ENCODE measurements around the gene NIPBL.
"Not testable (repeated sequence)": the region's sequence is repeated elsewhere in the genome, so short reads cannot be mapped to it uniquely, and the experiment has no call there.

The NIPBL gene

DNA sequence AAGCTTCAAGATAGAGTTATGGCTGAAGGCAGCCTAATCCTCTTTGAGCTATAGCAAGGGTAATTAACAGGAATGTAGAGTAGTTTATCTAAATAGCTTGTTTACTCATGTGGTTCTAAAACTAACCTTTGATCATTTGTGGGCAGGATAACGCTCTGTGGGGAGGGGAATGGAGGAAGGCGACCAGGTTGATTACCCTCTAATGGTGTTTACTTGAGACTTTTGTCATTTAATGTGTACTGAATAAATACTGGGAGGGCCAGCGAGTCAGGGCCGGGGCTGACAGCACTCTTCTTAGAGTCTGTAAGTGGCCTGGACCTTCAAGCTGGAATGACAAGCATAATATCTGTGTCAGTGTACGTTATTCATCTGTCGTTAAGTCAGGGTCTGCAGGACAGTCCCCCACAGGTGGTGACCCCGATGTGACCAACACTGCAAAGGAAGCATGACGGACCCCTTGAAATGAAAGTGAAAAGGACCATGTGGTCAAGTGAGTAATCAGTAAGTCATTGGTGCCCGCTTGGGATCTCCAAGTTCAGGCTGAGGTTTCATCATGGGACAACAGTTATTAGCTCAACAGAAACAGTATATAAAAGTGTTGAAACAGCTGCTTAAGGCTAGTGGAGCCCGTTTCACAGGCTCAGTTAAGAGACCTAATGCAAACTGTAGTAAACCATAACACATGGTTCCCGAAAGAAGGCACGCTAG, 210.1 kb downstream of the NIPBL start:
- DNase-seq (ENCODE audit: low read depth): peak; percentile 34
- TF ChIP-seq, protein P1, sequence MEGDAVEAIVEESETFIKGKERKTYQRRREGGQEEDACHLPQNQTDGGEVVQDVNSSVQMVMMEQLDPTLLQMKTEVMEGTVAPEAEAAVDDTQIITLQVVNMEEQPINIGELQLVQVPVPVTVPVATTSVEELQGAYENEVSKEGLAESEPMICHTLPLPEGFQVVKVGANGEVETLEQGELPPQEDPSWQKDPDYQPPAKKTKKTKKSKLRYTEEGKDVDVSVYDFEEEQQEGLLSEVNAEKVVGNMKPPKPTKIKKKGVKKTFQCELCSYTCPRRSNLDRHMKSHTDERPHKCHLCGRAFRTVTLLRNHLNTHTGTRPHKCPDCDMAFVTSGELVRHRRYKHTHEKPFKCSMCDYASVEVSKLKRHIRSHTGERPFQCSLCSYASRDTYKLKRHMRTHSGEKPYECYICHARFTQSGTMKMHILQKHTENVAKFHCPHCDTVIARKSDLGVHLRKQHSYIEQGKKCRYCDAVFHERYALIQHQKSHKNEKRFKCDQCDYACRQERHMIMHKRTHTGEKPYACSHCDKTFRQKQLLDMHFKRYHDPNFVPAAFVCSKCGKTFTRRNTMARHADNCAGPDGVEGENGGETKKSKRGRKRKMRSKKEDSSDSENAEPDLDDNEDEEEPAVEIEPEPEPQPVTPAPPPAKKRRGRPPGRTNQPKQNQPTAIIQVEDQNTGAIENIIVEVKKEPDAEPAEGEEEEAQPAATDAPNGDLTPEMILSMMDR (IDR thresholded peaks at IDR 0.05; ENCODE audit: low read length, missing control alignments): no peak
- no peak overlapping the region for H3K4me3 ChIP-seq (replicated peaks; ENCODE audit: low read depth, low read length)

GRCh38 chr5:37088009-37088408, 211.4 kb downstream of the NIPBL start:
- TF ChIP-seq, protein P1 (IDR thresholded peaks at IDR 0.05; ENCODE audit: low read length, missing control alignments): no peak
- DNase-seq (ENCODE audit: low read depth): no peak
- no peak overlapping the region for H3K4me3 ChIP-seq (replicated peaks; ENCODE audit: low read depth, low read length)

DNA sequence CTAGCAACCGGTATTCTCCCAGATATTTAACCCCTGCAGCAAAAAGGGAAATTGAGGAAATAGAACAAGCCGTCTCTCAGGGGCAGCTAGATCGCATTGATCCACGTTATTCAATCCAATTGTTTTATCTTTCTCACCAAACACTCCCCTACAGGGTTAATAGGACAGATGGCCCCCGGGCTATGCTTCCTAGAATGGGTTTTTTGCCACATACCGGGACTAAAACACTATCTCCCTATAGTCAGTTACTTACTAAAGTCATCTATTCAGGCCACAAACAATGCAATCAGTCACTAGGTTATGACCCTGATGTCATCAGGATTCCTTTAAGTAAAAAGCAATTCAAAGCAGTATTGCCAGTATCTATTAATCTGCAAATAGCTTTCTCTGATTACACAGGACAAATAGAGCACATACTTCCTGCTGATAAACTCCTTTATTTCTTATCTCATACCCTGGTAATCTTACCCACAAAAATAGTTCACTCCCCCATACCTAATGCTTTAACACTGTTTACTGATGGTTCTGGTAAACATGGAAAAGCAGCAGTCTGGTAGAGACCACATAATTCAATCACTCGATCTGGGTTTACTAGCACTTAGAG, 213.7 kb downstream of the NIPBL start:
- H3K4me3 ChIP-seq (replicated peaks; ENCODE audit: low read depth, low read length): no peak overlapping the region
- no peak for DNase-seq (ENCODE audit: low read depth)
- TF ChIP-seq, protein P1 (IDR thresholded peaks at IDR 0.05; ENCODE audit: low read length, missing control alignments): no peak

DNA sequence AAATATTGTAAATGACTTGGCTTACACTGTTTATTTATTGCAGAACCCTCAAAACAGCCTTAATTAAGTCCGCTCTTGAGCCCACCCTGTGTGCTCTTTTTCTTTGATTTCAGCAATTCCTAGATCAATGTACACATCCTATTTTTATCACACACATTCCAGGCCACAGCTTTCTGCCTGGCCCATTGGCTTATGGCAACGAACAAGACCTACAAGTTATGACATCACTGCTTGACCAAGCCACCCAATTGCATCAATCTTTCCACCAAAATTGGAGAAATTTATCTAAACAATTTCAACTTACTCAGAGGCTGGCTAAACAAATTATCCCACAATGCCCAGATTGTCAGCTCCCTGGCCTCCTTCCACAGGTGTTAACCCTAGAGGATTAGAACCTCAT, 214.2 kb downstream of the NIPBL start:
- TF ChIP-seq, protein P1 (IDR thresholded peaks at IDR 0.05; ENCODE audit: low read length, missing control alignments): no peak
- DNase-seq (ENCODE audit: low read depth): peak; percentile 34
- no peak overlapping the region for H3K4me3 ChIP-seq (replicated peaks; ENCODE audit: low read depth, low read length)

DNA sequence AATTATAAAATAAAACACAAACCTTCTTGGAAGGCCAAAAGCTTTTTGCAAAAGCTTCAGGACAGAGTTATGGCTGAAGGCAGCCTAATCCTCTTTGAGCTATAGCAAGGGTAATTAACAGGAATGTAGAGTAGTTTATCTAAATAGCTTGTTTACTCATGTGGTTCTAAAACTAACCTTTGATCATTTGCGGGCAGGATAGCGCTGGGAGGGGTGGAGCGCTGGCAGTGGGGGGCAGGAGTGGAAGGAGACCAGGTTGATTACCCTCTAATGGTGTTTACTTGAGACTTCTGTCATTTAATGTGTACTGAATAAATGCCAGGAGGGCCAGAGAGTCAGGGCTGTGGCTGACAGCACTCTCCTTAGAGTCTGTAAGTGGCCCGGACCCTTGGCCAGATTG, 217.2 kb downstream of the NIPBL start:
- not testable (repeated sequence) for H3K4me3 ChIP-seq (replicated peaks; ENCODE audit: low read depth, low read length); DNase-seq (ENCODE audit: low read depth)

GRCh38 chr5:37099267-37099666, 222.7 kb downstream of the NIPBL start:
- DNase-seq (ENCODE audit: low read depth); H3K4me3 ChIP-seq (replicated peaks; ENCODE audit: low read depth, low read length): not testable (repeated sequence)

- no peak for DNase-seq (ENCODE audit: low read depth)
- TF ChIP-seq, protein P1 (IDR thresholded peaks at IDR 0.05; ENCODE audit: low read length, missing control alignments): no peak
- H3K4me3 ChIP-seq (replicated peaks; ENCODE audit: low read depth, low read length): no peak overlapping the region
Measured at GRCh38 chr5:37103302-37103701, 226.7 kb downstream of the NIPBL start.

- no peak for DNase-seq (ENCODE audit: low read depth)
- no peak overlapping the region for H3K4me3 ChIP-seq (replicated peaks; ENCODE audit: low read depth, low read length)
- TF ChIP-seq, protein P1 (IDR thresholded peaks at IDR 0.05; ENCODE audit: low read length, missing control alignments): no peak
Measured at GRCh38 chr5:37109338-37109737, 232.8 kb downstream of the NIPBL start.

All from fibroblast of pulmonary artery (primary cell).